ENCODE data around the gene CARD19.
"Not testable (repeated sequence)": the region's sequence is repeated elsewhere in the genome, so short reads cannot be mapped to it uniquely, and the experiment has no call there.

Gene CARD19

GRCh38 chr9:93133681-93134014 lies 37.6 kb downstream of the CARD19 start:
- peak; percentile 52 to 64 for DNase-seq (ENCODE audit: low read depth in 2 of 2)

- DNase-seq (ENCODE audit: low read depth in 2 of 2) = peak; percentile 85 to 86
Measured at GRCh38 chr9:93134015-93134739, 38.2 kb downstream of the CARD19 start, which contains the start of gene NINJ1. NINJ1 (minus strand) TSS chr9:93134251; CDS start chr9:93134217, 34 bp downstream.

- DNase-seq (ENCODE audit: low read depth in 2 of 2) = no peak
Measured at GRCh38 chr9:93134740-93135444, 38.9 kb downstream of the CARD19 start.

GRCh38 chr9:93136011-93136440 lies 40.0 kb downstream of the CARD19 start:
- DNase-seq (ENCODE audit: low read depth in 2 of 2) = no peak

- no peak for DNase-seq (ENCODE audit: low read depth in 2 of 2)
Measured at GRCh38 chr9:93137362-93137761, 41.3 kb downstream of the CARD19 start.

- no peak for DNase-seq (ENCODE audit: low read depth in 2 of 2)
Measured at GRCh38 chr9:93138171-93138764, 42.3 kb downstream of the CARD19 start.

- no peak for DNase-seq (ENCODE audit: low read depth in 2 of 2)
Measured at GRCh38 chr9:93139365-93140182, 43.6 kb downstream of the CARD19 start.

GRCh38 chr9:93141771-93142483 lies 45.9 kb downstream of the CARD19 start:
- DNase-seq (ENCODE audit: low read depth in 2 of 2) = no peak

GRCh38 chr9:93143830-93144530 lies 48.0 kb downstream of the CARD19 start:
- DNase-seq (ENCODE audit: low read depth in 2 of 2) = no peak

GRCh38 chr9:93146696-93147095 lies 50.7 kb downstream of the CARD19 start:
- DNase-seq (ENCODE audit: low read depth in 2 of 2) = not testable (repeated sequence)

- no peak for DNase-seq (ENCODE audit: low read depth in 2 of 2)
Measured at GRCh38 chr9:93147632-93148031, 51.6 kb downstream of the CARD19 start.

GRCh38 chr9:93148721-93149120 lies 52.7 kb downstream of the CARD19 start:
- DNase-seq (ENCODE audit: low read depth in 2 of 2) = no peak

GRCh38 chr9:93149361-93149760 lies 53.3 kb downstream of the CARD19 start:
- no peak for DNase-seq (ENCODE audit: low read depth in 2 of 2)

- DNase-seq (ENCODE audit: low read depth in 2 of 2) = no peak
Measured at GRCh38 chr9:93151097-93151784, 55.2 kb downstream of the CARD19 start.

- DNase-seq (ENCODE audit: low read depth in 2 of 2) = no peak
Measured at GRCh38 chr9:93154293-93154903, 58.4 kb downstream of the CARD19 start.

- DNase-seq (ENCODE audit: low read depth in 2 of 2) = no peak
Measured at GRCh38 chr9:93155716-93156474, 59.9 kb downstream of the CARD19 start.

- DNase-seq (ENCODE audit: low read depth in 2 of 2) = peak in 1 of 2 donors; percentile 30
Measured at GRCh38 chr9:93156475-93157008, 60.5 kb downstream of the CARD19 start.

GRCh38 chr9:93159601-93160471 lies 63.8 kb downstream of the CARD19 start:
- DNase-seq (ENCODE audit: low read depth in 2 of 2) = peak; percentile 60 to 70

Data from stimulated activated CD8-positive, alpha-beta memory T cell treated with anti-CD3 and anti-CD28 coated beads, Interleukin-2, amount 100 ng/mL, for 48 hours (primary cell).